ENCODE results near the gene REEP6.
"Not testable (repeated sequence)": the region's sequence is repeated elsewhere in the genome, so short reads cannot be mapped to it uniquely, and the experiment has no call there.

REEP6 gene

DNA sequence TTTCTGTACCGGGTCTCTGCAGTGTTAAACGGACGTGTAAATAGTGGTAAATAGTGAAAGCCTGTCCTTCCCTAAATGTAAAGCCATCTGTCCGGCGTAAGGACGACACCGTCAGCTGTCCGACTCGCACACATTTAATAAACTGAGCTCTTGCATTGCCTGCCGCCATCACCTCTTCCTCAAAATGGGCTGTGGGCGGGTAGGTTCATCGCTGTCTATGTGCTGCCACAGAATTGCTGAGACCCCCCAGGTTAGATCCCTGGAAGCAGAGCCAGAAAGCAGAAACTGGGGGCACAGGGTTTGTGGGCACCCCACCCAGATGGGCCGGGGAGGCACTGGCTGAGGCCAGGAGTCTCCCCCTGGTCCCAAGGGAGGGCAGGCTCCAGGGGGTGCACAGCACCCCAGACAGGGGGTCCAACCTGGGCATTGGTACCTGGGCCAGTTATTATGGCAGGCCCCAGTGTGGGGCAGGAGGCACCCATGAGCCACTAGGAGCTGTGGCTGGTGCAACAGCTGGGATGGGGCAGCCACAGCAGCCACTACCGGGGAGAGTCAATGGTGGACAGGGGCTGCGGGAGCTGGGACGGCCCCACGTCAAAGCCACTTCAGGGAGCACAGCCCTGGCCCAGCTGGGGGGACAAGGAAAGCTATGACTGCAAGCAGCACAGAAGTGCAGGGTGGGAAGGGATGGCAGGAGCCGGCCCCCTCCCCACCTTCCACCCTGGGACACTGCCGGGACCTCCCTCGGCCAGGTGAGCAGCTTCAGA is 17.7 kb upstream of the REEP6 start:
- DNase-seq, result no peak

- no peak for DNase-seq
Measured at GRCh38 chr19:1474011-1474764, 16.8 kb upstream of the REEP6 start.

DNA sequence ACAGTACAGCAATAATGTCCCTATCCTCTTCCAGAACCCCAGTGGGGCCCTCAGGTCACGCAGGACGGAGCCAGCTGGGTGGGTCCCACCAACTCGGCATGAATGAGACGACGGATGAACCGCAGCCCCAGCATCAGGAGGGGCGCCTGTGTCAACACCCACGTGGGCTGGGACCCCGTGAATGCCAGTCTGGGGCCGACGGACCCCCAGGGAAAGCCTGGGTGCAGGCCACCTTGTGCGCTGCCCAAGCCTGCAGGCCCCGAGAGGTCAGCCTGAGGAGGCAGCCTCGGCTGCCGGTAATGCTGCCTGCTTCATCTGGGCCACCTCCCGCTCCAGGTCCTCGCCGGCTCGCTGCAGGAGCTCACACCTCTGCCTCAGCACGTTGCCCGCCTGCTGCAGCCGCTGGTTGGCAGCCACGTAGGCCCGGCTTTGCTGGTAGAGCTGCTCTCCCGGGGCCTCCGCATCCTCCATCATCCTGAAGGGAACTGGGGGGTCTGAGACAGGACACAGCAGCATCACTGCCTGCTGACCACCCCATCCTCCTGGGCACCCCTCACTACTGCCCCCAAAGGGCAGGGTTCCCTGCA is 16.1 kb upstream of the REEP6 start:
- DNase-seq, result no peak

DNA sequence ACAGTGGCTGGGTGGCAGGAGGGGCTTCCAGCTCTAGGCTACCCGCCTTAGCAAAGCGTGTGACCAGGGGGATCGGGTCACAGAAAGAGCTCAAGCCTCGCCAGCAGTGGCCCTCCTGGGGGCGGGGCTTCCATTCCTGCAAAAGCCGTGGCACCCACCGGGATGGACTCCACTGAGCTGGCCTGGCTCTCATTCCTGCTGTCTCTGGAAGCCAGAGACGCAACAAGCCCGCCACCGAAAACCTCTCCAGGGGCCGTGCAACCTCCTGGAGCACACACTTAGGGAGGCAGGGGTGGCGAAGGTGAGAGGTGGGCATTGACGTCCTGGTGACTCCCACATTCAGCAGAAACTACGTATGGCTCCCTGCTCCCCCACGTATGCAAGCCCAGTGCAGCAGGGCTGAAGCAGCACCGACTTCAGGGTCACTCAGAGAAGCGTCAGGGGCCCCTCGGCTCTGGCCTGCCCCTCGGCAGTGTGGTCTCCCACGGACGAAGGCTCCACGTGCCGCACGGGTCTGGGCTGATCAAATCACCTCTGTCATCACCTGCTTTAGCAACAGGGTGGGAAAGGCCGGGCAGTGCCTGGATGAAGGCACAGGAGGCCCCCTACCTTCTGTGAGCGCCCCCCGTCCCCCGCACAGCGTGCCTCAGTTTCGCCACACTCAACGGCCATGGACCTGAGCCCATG is 15.1 kb upstream of the REEP6 start:
- DNase-seq, result no peak

DNA sequence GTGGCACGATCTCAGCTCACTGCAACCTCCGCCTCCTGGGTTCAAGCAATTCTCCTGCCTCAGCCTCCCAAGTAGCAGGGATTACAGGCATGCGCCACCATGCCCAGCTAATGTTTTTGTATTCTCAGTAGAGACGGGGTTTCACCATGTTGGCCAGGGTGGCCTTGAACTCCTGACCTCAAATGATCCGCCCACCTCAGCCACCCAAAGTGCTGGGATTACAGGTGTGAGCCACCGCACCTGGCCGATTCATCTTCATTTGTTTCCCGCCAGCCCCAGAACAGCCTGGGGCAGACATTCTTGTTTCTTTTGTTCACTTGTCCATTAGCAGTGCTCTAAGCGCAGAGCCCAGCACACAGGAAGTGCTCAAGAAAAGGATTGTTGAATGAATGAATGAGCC is 13.9 kb upstream of the REEP6 start:
- not testable (repeated sequence) for DNase-seq

DNA sequence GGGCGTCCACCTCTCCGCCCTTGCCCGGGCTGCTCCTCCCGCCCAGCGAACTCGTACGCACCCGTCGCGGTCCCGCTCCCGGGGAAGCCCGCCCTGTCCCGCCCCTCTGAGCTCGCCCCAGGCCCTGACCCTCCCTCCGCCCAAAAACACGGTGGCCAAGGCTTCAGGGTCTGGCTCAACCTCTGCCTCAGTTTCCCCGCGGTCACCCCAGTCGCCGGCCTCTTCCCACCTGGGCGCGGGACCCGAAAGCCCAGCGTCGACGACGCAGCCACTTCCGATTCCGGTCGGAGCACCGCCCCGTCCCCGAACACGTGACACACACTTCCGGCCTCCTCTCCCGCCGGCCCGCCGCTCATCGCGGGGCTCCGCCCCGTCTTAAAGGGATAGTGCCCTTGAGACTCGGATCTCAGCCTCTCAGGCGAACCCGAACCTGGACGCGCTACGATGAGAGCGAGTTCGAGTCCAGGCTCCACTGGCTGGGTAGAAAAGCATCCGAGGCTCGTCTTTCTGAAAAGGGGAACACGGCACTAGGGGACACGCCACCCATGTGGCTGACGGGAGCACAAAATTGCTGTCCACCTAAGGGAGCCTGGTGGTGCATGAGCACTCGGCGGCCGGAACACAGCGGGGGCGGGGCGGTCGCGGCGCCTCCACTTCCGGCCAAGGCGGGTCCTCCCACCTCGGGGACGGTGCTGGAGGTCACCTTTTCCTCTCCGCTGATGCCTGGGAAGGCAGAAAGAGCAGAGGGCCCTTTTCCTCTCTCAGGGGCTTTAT is 11.9 kb upstream of the REEP6 start, which contains the start of gene C19orf25:
Gene C19orf25, minus strand, starts transcription at position 282 of the 774 bp plus-strand sequence. CDS start 312 bp downstream, outside the sequence.
- DNase-seq, result peak; percentile 86

DNA sequence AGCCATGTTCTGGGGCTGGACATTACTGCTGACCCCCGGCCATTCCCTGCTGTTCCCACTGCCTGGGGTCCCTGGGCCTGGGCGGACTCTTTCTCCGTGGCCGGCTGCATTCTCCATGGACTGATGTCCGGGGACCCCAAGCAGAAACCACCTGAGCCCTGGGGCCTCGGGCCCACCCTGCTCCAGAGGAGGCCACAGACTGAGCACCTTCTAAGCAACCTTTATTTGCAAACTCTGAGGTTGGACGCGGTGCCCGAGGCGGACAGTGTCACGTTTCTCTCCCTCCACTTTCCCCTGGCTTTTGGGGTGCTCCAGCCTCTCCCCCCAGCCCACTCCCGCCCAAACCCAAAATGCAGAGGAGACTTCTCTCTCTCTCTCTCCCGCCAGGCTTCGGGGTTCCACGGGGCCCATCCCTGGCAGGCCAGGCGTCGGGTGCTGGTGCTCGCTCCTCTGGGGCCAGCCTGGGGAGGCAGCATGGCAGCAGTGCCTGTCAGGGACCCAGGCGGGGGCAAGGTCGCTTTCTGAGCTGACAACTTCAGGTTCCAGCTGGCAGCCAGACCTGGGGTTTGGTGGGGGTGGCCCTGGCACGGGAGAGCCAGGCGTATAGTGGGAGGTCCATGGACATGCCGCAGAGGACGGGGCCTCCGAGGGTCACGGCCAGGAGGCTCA is 9.6 kb upstream of the REEP6 start:
- no peak for DNase-seq

GRCh38 chr19:1481893-1482360 is 9.1 kb upstream of the REEP6 start:
- no peak for DNase-seq

GRCh38 chr19:1482361-1483130 is 8.4 kb upstream of the REEP6 start:
- DNase-seq, result no peak

DNA sequence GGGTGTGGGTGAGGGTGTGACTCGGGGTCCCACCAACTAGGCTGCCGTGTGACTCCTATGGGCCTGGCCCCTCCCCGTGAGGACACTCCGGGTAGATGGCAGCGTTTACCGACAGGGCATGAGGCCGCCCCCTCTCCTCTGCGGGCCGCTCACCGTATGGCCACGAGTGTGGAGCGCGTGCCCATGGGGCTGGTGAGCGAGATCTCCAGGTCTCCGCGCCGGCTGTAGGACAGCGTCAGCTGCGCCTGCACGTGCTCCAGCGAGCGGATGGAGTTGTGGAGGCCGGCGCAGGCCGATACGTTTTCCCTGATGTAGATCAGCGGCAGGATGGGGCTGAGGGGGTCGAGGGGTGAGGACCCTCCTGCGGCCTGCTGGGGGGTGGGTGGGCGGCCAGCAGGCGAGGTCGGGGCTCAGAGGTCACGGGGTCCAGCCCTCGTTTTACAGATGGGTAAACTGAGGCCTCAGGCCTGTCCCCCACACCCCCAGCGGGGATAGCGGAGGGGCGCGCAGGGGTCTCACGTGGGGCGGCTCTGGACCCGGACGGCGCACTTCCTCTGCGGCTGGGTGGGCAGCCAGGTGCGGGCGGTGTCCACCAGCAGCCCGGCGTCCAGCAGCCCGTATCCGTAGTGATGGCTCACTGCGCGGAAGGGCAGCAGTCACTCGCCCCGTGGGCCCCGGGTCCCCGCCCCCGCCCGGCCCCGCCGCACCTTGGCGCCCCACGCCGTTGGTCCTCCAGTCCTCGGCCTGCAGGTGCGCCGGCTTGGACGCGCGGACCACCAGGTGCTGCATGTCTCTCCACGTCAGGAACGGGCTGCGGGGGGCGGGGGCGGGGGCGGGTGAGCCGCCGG is 7.6 kb upstream of the REEP6 start:
- no peak for DNase-seq

GRCh38 chr19:1483979-1484428 is 7.0 kb upstream of the REEP6 start:
- no peak for DNase-seq

- DNase-seq, result no peak
Measured at GRCh38 chr19:1486720-1487575, 4.0 kb upstream of the REEP6 start.

- no peak for DNase-seq
Measured at GRCh38 chr19:1487576-1488281, 3.3 kb upstream of the REEP6 start.

DNA sequence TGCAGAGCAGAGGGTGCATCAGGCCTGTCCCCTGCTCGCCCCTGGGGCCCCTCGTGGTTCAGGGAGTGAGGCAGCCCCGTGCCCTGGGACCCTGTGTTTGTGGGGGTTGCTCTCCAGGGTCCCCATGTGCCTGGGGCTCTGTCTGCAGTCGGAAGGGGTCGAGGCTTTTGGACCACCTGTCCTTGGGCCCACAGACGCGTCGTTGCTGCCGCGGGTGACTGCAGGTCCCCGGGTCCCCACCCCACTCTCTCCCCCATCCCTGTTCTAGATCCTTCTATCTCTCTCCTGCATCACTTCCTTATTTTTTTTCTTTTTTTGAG is 2.7 kb upstream of the REEP6 start:
- no peak for DNase-seq

DNA sequence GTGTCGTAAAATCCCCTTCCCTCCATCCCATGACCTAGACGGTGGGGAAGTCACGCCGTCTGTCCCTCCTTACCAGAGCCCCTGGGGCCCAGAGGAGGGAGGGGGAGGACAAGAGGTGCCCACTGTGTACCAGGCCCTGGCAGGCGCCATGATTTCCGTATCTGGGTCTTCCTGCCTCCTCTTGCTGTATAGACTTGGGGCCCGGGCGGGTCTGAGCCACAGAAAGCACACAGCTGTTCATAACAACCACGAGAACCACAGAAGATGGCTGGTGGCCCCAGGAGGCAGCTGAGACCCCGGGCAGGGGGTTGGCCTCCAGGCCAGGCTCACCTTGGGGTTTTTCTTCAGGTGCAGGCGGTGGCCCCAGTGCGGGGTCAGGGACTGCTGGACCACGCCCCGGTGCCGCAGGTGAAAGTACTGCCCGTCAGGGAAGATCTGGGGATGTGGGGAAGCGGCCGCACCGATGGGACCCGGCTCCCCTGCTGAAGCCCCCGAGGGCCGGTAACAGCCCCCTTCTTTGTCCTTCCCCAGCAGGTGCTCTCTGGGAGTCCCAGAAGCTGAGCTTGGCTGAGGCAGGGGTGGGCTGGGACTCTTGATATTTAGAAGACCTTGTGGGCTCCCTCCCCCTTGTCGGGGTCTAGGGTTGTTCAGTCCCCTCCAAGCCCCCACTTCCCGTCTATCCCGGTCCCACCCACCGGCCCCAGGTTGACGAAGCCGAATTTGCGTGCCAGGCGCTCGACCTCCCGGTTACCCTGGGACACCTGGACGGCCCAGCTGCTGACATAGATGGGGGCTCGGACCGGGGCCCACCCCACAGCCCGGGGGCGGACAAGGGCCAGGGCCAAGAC is 1.3 kb upstream of the REEP6 start:
- DNase-seq, result no peak

- DNase-seq, result peak; percentile 99
Measured at GRCh38 chr19:1490311-1491113, 469 bp upstream of the REEP6 start, which contains the start of gene PCSK4. PCSK4 (minus strand) TSS chr19:1490350; CDS start chr19:1490346, 4 bp downstream.

GRCh38 chr19:1491849-1492170 is 829 bp downstream of the REEP6 start:
- no peak for DNase-seq

Measured in GDM1 (cell line).